Skin of body (tissue), 2 donors: Measurements from ENCODE around the gene ARSB. TPM values are rescaled to one million over a fixed set of nuclear protein-coding genes. Genes with fewer than 3 reads are reported as not detected.

Experiments
- DNase-seq: peaks from one replicate; lab custom pipeline; 2025; lab: John Stamatoyannopoulos, UW
- total RNA-seq: library from RNA; depleted of rRNA; stranded (reverse); fragments of >200 nt; gene quantifications from one replicate; pipeline ENCODE4 v1.2.3, GENCODE V29; 2014

The ARSB gene
- total RNA-seq, 1 donor from 2014 or later, result 10.9 TPM

- DNase-seq, result no peak
Observed at GRCh38 chr5:78806544-78806943, 178.6 kb downstream of the ARSB start.

- no peak for DNase-seq
Observed at GRCh38 chr5:78805474-78806124, 179.5 kb downstream of the ARSB start.

GRCh38 chr5:78804995-78805394 is 180.1 kb downstream of the ARSB start:
- DNase-seq, result no peak

GRCh38 chr5:78803941-78804340 is 181.2 kb downstream of the ARSB start:
- DNase-seq, result peak; percentile 17

GRCh38 chr5:78803353-78803752 is 181.8 kb downstream of the ARSB start:
- DNase-seq, result peak; percentile 40

- no peak for DNase-seq
Observed at GRCh38 chr5:78801413-78801812, 183.7 kb downstream of the ARSB start.

- DNase-seq, result no peak
Observed at GRCh38 chr5:78799266-78800017, 185.7 kb downstream of the ARSB start.

- DNase-seq, result no peak
Observed at GRCh38 chr5:78798673-78799029, 186.5 kb downstream of the ARSB start.

GRCh38 chr5:78797936-78798672 is 187.0 kb downstream of the ARSB start:
- peak; percentile 87 for DNase-seq

GRCh38 chr5:78795757-78796156 is 189.4 kb downstream of the ARSB start:
- no peak for DNase-seq

GRCh38 chr5:78794693-78795215 is 190.4 kb downstream of the ARSB start:
- no peak for DNase-seq

GRCh38 chr5:78793907-78794662 is 191.0 kb downstream of the ARSB start:
- DNase-seq, result no peak

GRCh38 chr5:78792345-78793055 is 192.6 kb downstream of the ARSB start:
- DNase-seq, result no peak

- DNase-seq, result no peak
Observed at GRCh38 chr5:78791501-78792100, 193.5 kb downstream of the ARSB start.

- DNase-seq, result peak; percentile 41
Observed at GRCh38 chr5:78787783-78788182, 197.3 kb downstream of the ARSB start.

GRCh38 chr5:78785454-78785853 is 199.7 kb downstream of the ARSB start:
- no peak for DNase-seq

- DNase-seq, result no peak
Observed at GRCh38 chr5:78783434-78784130, 201.5 kb downstream of the ARSB start.

GRCh38 chr5:78782728-78783127 is 202.4 kb downstream of the ARSB start:
- no peak for DNase-seq

- DNase-seq, result peak; percentile 93
Observed at GRCh38 chr5:78781611-78782286, 203.4 kb downstream of the ARSB start.
